Suprapubic skin (tissue), 4 donors: ENCODE data around the gene NYAP2. TPM values are rescaled to one million over a fixed set of nuclear protein-coding genes. Genes with fewer than 3 reads are reported as not detected.

ENCODE experiments used
- DNase-seq, 2 donors: peaks; one replicate each; pipeline ENCODE4 v3.0.0-alpha.2; 2019; ENCODE audit warnings: low spot score in 2 of 2
- H3K27ac ChIP-seq: fragments of 200-600 bp; sonication (generic); one replicate; pipeline ENCODE4 v1.5.1; 2019
- H3K27me3 ChIP-seq: fragments of 200-600 bp; sonication (generic); one replicate; pipeline ENCODE4 v1.5.1; 2019
- H3K36me3 ChIP-seq: fragments of 200-600 bp; sonication (generic); one replicate; pipeline ENCODE4 v1.5.1; 2019
- H3K4me1 ChIP-seq: fragments of 200-600 bp; sonication (generic); one replicate; pipeline ENCODE4 v1.5.1; 2019
- H3K4me3 ChIP-seq: fragments of 200-600 bp; sonication (generic); one replicate; pipeline ENCODE4 v1.5.1; 2019; ENCODE audit warnings: mild to moderate bottlenecking
- H3K9me3 ChIP-seq: fragments of 200-600 bp; sonication (generic); one replicate; pipeline ENCODE4 v1.5.1; 2019
- CTCF ChIP-seq, 2 donors: fragments of 200-600 bp in 1 of 2; fragments of 450-650 bp in 1 of 2; sonication (generic) in 1 of 2; IDR thresholded peaks; one replicate each; pipeline ENCODE4 v1.5.1; 2016 to 2019; ENCODE audit warnings: antibody characterized with exemption in 2 of 2, mild to moderate bottlenecking in 1 of 2, moderate library complexity in 1 of 2
- EP300 ChIP-seq: sonication (generic); formaldehyde crosslinking; IDR thresholded peaks from one replicate; pipeline ENCODE4 v1.6.1; 2017; ENCODE audit warnings: antibody characterized with exemption
- POLR2A ChIP-seq, 2 donors: fragments of 450-650 bp; IDR thresholded peaks; one replicate each; pipeline ENCODE4 v1.6.1; 2017; ENCODE audit warnings: antibody characterized with exemption in 2 of 2, mild to moderate bottlenecking in 2 of 2, moderate library complexity in 2 of 2
- POLR2AphosphoS5 ChIP-seq, 3 donors: sonication (generic); formaldehyde crosslinking; IDR thresholded peaks; one replicate each; pipeline ENCODE4 v1.6.1; 2017; ENCODE audit warnings: antibody characterized with exemption in 3 of 3
- WGBS: methylation state at CpG from one replicate; pipeline ENCODE4 v1.1.5; 2018; 5-methylcytosine and 5-hydroxymethylcytosine counted together
- total RNA-seq, 4 donors: library from RNA; depleted of rRNA; stranded (reverse); fragments of >200 nt; gene quantifications; one replicate each; pipeline ENCODE4 v1.1.0, GENCODE V29; 2016

The NYAP2 gene
- total RNA-seq, 4 donors from 2014 or later: 0.11 TPM; not detected in 3

- WGBS: 70% methylated on average over 2 of the region's 2 CpGs
- H3K27ac ChIP-seq: no peak overlapping the region
These were observed 215.4 kb downstream of the NYAP2 start for GRCh38 chr2:225614915-225615314.

GRCh38 chr2:225615514-225615913, 216.0 kb downstream of the NYAP2 start:
- Histone ChIP-seq H3K4me1 (no peaks in the 10 kb centered on the region), H3K27ac (no peak overlapping the region), H3K4me3 (no peak overlapping the region), H3K9me3 (no peaks in the 10 kb centered on the region), H3K27me3 (no peaks in the 10 kb centered on the region), H3K36me3 (no peaks in the 10 kb centered on the region)
- TF ChIP-seq POLR2AphosphoS5 (IDR thresholded peaks at IDR 0.05): no peak
- TF ChIP-seq POLR2A (IDR thresholded peaks at IDR 0.05): no peak
- no peak for TF ChIP-seq CTCF (IDR thresholded peaks at IDR 0.05)
- TF ChIP-seq EP300: no peak
- no peak for DNase-seq
- 57% methylated on average over 3 of the region's 3 CpGs for WGBS

More at GRCh38 chr2:225614915-225615314, 215.4 kb downstream of the NYAP2 start:
- Histone ChIP-seq H3K9me3 (no peaks in the 10 kb centered on the region), H3K4me3 (no peak overlapping the region), H3K4me1 (no peaks in the 10 kb centered on the region), H3K36me3 (no peaks in the 10 kb centered on the region), H3K27me3 (no peaks in the 10 kb centered on the region)
- TF ChIP-seq POLR2A (IDR thresholded peaks at IDR 0.05): no peak
- TF ChIP-seq EP300: no peak
- no peak for TF ChIP-seq POLR2AphosphoS5 (IDR thresholded peaks at IDR 0.05)
- TF ChIP-seq CTCF (IDR thresholded peaks at IDR 0.05): no peak
- DNase-seq: no peak

GRCh38 chr2:225616372-225616771, 216.9 kb downstream of the NYAP2 start:
- 78% methylated on average over 4 of the region's 4 CpGs for WGBS
- TF ChIP-seq POLR2A (IDR thresholded peaks at IDR 0.05): no peak
- TF ChIP-seq POLR2AphosphoS5 (IDR thresholded peaks at IDR 0.05): no peak
- no peak for TF ChIP-seq CTCF (IDR thresholded peaks at IDR 0.05)
- no peak for TF ChIP-seq EP300
- no peak overlapping the region for H3K4me3 ChIP-seq

GRCh38 chr2:225616848-225617247, 217.3 kb downstream of the NYAP2 start:
- Histone ChIP-seq H3K4me1 (no peaks in the 10 kb centered on the region), H3K36me3 (no peaks in the 10 kb centered on the region), H3K4me3 (no peak overlapping the region), H3K9me3 (no peaks in the 10 kb centered on the region), H3K27ac (no peak overlapping the region), H3K27me3 (no peaks in the 10 kb centered on the region)
- no peak for DNase-seq
- no peak for TF ChIP-seq CTCF (IDR thresholded peaks at IDR 0.05)
- 75% methylated on average over 2 of the region's 2 CpGs for WGBS

More at GRCh38 chr2:225616372-225616771, 216.9 kb downstream of the NYAP2 start:
- Histone ChIP-seq H3K36me3 (no peaks in the 10 kb centered on the region), H3K9me3 (no peaks in the 10 kb centered on the region), H3K27me3 (no peaks in the 10 kb centered on the region), H3K4me1 (no peaks in the 10 kb centered on the region), H3K27ac (no peak overlapping the region)
- no peak for DNase-seq

- no peaks in the 10 kb centered on the region for H3K36me3 ChIP-seq
- WGBS: 81% methylated on average over 21 of the region's 21 CpGs
These were observed 220.7 kb downstream of the NYAP2 start for GRCh38 chr2:225620227-225620626.

More at GRCh38 chr2:225620227-225620626, 220.7 kb downstream of the NYAP2 start:
- TF ChIP-seq CTCF (IDR thresholded peaks at IDR 0.05) (no peak), EP300 (no peak), POLR2A (IDR thresholded peaks at IDR 0.05) (no peak), POLR2AphosphoS5 (IDR thresholded peaks at IDR 0.05) (no peak)
- no peaks in the 10 kb centered on the region for H3K4me1 ChIP-seq
- no peak for DNase-seq
- H3K4me3 ChIP-seq: no peak overlapping the region
- H3K27me3 ChIP-seq: no peaks in the 10 kb centered on the region
- H3K9me3 ChIP-seq: no peaks in the 10 kb centered on the region
- H3K27ac ChIP-seq: no peak overlapping the region
